Testis (tissue), 2 donors: ENCODE results near the gene MRPL2.
"Not testable (repeated sequence)": the region's sequence is repeated elsewhere in the genome, so short reads cannot be mapped to it uniquely, and the experiment has no call there.

Experiments used
- CTCF ChIP-seq, 3 experiments: fragments of 450-650 bp in 2 of 3; fragments of 200-600 bp in 1 of 3; sonication (generic) in 1 of 3; IDR thresholded peaks; one replicate each; pipeline ENCODE4 v1.5.1; 2016 to 2019; ENCODE audit warnings: antibody characterized with exemption in 3 of 3, mild to moderate bottlenecking in 2 of 3, moderate library complexity in 1 of 3
- POLR2A ChIP-seq: fragments of 450-650 bp; IDR thresholded peaks from one replicate; pipeline ENCODE4 v1.6.1; 2017; ENCODE audit warnings: antibody characterized with exemption, mild to moderate bottlenecking, moderate library complexity

DNA sequence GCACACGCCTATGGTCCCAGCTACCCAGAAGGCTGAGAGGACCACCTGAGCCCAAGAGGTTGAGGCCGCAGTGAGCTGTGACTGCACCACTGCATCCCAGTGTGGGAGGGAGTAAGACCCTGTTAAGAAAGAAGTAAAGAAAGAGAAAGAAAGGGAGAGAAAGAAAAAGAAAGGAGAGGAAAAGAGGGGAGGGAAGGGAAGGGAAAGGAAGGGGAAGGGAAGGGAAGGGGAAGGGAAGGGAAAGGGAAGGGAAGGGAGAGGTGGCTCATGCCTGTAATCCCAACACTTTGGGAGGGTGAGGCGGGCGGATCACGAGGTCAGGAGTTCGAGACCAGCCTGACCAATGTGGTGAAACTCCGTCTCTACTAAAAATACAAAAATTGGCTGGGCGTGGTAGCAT is 17.8 kb downstream of the MRPL2 start:
- TF ChIP-seq CTCF (IDR thresholded peaks at IDR 0.05); POLR2A: not testable (repeated sequence)
